Esophagus squamous epithelium (tissue), 5 donors: ENCODE measurements around the gene MAD1L1. TPM values are rescaled to one million over a fixed set of nuclear protein-coding genes. Genes with fewer than 3 reads are reported as not detected.

Experiments
- DNase-seq: peaks from one replicate; lab custom pipeline; 2025; lab: John Stamatoyannopoulos, UW
- H3K27ac ChIP-seq, 4 donors: fragments of 200-600 bp; sonication (generic); one replicate each; pipeline ENCODE4 v1.5.1; 2016 to 2019; ENCODE audit warnings: mild to moderate bottlenecking in 1 of 4
- H3K27me3 ChIP-seq, 4 donors: fragments of 200-600 bp; sonication (generic); 1 replicate in 3 of 4; 2 replicates in 1 of 4; pipeline versions ENCODE4 v1.5.1 to v1.6.0; 2017 to 2021; ENCODE audit warnings: antibody characterized with exemption in 1 of 4
- H3K36me3 ChIP-seq, 3 donors: fragments of 200-600 bp; sonication (generic); one replicate each; pipeline ENCODE4 v1.5.1; 2016 to 2019
- H3K4me1 ChIP-seq, 3 donors: fragments of 200-600 bp; sonication (generic); one replicate each; pipeline ENCODE4 v1.5.1; 2017 to 2019
- H3K4me3 ChIP-seq, 4 donors: fragments of 200-600 bp; sonication (generic); 1 replicate in 3 of 4; 2 replicates in 1 of 4; pipeline ENCODE4 v1.5.1; 2016 to 2019; ENCODE audit warnings: mild to moderate bottlenecking in 2 of 4, moderate library complexity in 1 of 4
- H3K9me3 ChIP-seq, 3 donors: fragments of 200-600 bp; sonication (generic); one replicate each; pipeline ENCODE4 v1.5.1; 2016 to 2019
- CTCF ChIP-seq, 6 experiments: fragments of 450-650 bp in 4 of 6; fragments of 200-600 bp in 2 of 6; sonication (generic) in 2 of 6; IDR thresholded peaks; one replicate each; pipeline ENCODE4 v1.5.1; 2016 to 2019; ENCODE audit warnings: antibody characterized with exemption in 6 of 6, mild to moderate bottlenecking in 4 of 6, moderate library complexity in 4 of 6
- POLR2A ChIP-seq, 4 donors: fragments of 450-650 bp; IDR thresholded peaks; one replicate each; pipeline ENCODE4 v1.6.1; 2017; ENCODE audit warnings: antibody characterized with exemption in 4 of 4, mild to moderate bottlenecking in 4 of 4, moderate library complexity in 3 of 4
- WGBS, 2 donors: methylation state at CpG; one replicate each; pipeline ENCODE4 v1.1.5; 2018; 5-methylcytosine and 5-hydroxymethylcytosine counted together
- intact Hi-C: fragments of 100-400 bp; cut with DNase I; formaldehyde crosslinking; loops from one replicate; pipeline ENCODE4 v1.15.0; 2022
- total RNA-seq, 4 donors: library from RNA; depleted of rRNA; stranded (reverse); fragments of >200 nt; gene quantifications; one replicate each; pipeline ENCODE4 v1.1.0, GENCODE V29; 2016
- donor health status: DM: yes; HTN: yes; CAD: no.

The MAD1L1 gene
- total RNA-seq, 4 donors from 2014 or later: 16.6 to 40.4 (median 30.2) TPM

- no peaks in the 10 kb centered on the region for H3K27me3 ChIP-seq
- no peak overlapping the region for H3K27ac ChIP-seq
- DNase-seq: no peak
- 68 to 90% methylated on average over 12 to 13 of the region's 17 CpGs for WGBS, 2 donors
- peaks cover 0 to 21% (median 0%) of the 10 kb centered on the region in 3 donors for H3K36me3 ChIP-seq
- no peaks in the 10 kb centered on the region for H3K9me3 ChIP-seq
- intact Hi-C loops: no loop called here
- TF ChIP-seq CTCF (IDR thresholded peaks at IDR 0.05): no peak
- no peak for TF ChIP-seq POLR2A (IDR thresholded peaks at IDR 0.05)
- H3K4me1 ChIP-seq: peaks cover 13 to 59% (median 30%) of the 10 kb centered on the region in 3 donors
- no peak overlapping the region for H3K4me3 ChIP-seq
Observed at GRCh38 chr7:2169923-2170575, 62.7 kb downstream of the MAD1L1 start.

- DNase-seq: no peak
- Histone ChIP-seq H3K4me3 (peak overlapping the region in 1 of 4 donors; percentile 8), H3K27ac (peak overlapping the region in 3 of 4 donors; percentile 63 to 76 (median 71)), H3K4me1 (peaks cover 13 to 54% (median 28%) of the 10 kb centered on the region in 3 donors), H3K9me3 (no peaks in the 10 kb centered on the region), H3K27me3 (no peaks in the 10 kb centered on the region), H3K36me3 (peaks cover 0 to 21% (median 0%) of the 10 kb centered on the region in 3 donors)
- 44 to 66% methylated on average over 31 to 36 of the region's 37 CpGs for WGBS, 2 donors
- TF ChIP-seq POLR2A (IDR thresholded peaks at IDR 0.05) (no peak), CTCF (IDR thresholded peaks at IDR 0.05) (no peak)
- intact Hi-C loops: no loop called here
Observed at GRCh38 chr7:2168615-2169311, 64.0 kb downstream of the MAD1L1 start.

GRCh38 chr7:2166625-2167280, 66.0 kb downstream of the MAD1L1 start:
- WGBS, 2 donors: 78 to 94% methylated on average over 13 to 15 of the region's 25 CpGs
- peaks cover 0 to 14% (median 0%) of the 10 kb centered on the region in 3 donors for H3K36me3 ChIP-seq
- peaks cover 7 to 43% (median 17%) of the 10 kb centered on the region in 3 donors for H3K4me1 ChIP-seq
- TF ChIP-seq POLR2A (IDR thresholded peaks at IDR 0.05) (no peak), CTCF (IDR thresholded peaks at IDR 0.05) (no peak)
- intact Hi-C loops: no loop called here
- no peak for DNase-seq
- no peak overlapping the region for H3K4me3 ChIP-seq
- H3K9me3 ChIP-seq: no peaks in the 10 kb centered on the region
- H3K27ac ChIP-seq: no peak overlapping the region
- no peaks in the 10 kb centered on the region for H3K27me3 ChIP-seq

- H3K36me3 ChIP-seq: peaks cover 0 to 8% (median 0%) of the 10 kb centered on the region in 3 donors
- intact Hi-C loops: no loop called here
- WGBS, 2 donors: 78 to 92% methylated on average over 16 to 24 of the region's 28 CpGs
- no peaks in the 10 kb centered on the region for H3K9me3 ChIP-seq
- TF ChIP-seq POLR2A (IDR thresholded peaks at IDR 0.05) (no peak), CTCF (IDR thresholded peaks at IDR 0.05) (no peak)
- peaks cover 7 to 42% (median 17%) of the 10 kb centered on the region in 3 donors for H3K4me1 ChIP-seq
- DNase-seq: no peak
- no peaks in the 10 kb centered on the region for H3K27me3 ChIP-seq
- H3K27ac ChIP-seq: peak overlapping the region in 1 of 4 donors; percentile 31
- no peak overlapping the region for H3K4me3 ChIP-seq
Observed at GRCh38 chr7:2165610-2166594, 66.8 kb downstream of the MAD1L1 start.
